Fibroblast of peridontal ligament (primary cell): Measurements from ENCODE around the gene DYSF.
A peak's percentile ranks its signal among the peaks of the same experiment; 100 is the strongest.

Source experiments
- DNase-seq: peaks from one replicate; pipeline ENCODE4 v3.0.0-alpha.2; 2010; ENCODE audit errors: extremely low read depth

DYSF gene

DNA sequence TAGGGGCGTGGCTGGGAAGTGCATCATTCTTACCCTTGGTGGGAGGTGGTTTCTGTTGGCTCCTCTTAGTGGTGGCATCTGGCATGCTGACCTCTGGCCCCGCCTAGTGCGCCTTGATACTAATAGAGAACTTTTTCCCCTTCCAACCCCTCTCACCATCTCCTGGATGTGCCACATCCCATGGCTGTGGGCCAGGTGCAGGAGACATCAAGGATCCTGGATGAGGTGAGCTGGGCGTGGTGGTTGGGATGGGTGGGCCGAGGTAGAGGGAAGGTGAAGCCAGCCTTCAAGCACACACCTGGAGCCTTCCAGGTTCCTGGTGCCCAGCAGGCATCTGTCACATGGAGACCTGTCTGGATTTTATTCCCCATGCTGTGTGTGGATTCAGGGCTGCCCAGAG is 149.2 kb downstream of the DYSF start:
- no peak for DNase-seq

DNA sequence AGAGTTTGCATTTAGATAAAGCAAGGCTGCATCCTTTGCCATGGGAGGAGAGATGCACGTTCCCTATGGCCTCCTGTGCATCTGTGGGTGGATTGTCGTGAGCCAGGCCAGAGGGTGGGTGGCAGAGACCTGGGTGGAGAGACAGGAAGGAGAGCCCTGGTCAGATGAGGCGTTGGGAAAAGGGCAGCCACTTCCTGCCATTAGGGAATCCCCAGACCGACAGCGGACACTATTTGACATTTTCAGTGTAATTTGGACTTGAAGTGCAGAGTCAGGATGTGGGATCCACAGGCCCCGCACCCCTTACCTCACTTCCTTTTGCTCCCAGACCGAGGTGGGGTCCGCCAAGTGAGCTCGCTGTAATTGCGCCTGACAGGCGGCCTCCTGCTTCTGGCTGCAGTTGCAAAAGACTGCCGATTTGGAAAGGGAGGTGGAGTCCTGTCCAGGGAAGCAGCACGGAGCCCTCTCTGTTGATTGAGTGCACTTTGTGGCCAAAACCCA is 150.0 kb downstream of the DYSF start:
- no peak for DNase-seq

DNA sequence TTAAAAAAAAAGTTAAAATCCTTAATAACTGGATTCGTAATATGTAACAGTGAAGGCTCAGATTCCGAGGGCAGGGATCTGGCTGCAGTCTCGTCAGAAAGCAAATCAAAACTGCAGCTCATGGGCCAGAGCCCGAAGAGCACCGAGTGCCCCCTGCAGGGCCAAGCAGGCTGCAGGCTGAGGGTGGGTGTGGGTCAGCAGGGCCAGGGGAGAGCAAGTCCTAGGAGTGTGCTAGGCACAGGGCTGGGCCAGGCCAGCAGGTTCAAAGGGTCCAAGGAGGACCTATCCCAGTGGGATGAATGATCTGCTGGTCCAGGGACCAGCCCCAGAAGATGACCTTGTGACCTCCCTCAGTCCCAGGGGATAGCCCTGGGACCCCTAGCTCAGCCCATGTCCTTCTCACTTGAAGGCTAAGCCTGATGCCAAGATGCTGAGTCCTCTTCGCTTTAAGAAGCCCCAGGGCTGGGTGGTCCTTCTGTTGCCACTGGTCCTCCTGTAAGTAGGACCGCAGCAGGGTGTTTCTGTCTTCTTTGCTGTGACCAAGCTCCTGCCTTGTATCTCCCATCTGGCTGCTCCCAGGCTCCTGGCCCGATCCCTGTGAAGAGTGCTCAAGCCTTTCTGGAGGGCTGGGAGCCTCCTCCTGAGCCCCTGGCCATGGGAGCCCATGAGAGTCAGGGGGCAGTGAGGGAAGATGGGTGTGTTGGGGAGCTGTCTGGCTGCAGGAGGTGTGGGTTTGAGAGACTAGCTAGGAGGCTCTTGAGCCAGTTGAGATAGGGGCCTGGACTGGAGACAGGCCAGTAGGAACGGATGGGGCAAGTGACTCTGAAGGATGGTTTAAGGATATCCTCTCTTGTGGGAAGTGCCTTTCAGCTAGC is 150.7 kb downstream of the DYSF start:
- DNase-seq = no peak

DNA sequence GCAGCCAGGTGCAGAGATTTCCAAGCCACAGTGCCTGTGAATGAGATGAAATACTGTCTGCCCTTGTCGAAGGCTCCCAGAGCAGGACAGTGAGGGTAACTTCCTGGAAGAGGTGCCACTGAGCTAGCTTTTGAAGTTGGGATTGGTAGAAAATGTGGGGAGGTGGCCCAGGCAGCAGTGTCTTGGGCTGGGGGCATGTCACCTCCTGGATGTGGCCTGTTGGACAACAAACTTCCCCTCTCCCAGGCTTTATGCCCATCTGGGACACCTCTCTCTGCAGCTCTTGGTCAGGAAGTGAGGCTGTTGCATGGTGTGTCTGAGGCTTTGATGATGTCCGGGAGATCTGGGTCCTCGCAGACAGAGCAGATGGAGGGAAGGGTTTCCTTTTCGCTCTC is 151.4 kb downstream of the DYSF start:
- no peak for DNase-seq

DNA sequence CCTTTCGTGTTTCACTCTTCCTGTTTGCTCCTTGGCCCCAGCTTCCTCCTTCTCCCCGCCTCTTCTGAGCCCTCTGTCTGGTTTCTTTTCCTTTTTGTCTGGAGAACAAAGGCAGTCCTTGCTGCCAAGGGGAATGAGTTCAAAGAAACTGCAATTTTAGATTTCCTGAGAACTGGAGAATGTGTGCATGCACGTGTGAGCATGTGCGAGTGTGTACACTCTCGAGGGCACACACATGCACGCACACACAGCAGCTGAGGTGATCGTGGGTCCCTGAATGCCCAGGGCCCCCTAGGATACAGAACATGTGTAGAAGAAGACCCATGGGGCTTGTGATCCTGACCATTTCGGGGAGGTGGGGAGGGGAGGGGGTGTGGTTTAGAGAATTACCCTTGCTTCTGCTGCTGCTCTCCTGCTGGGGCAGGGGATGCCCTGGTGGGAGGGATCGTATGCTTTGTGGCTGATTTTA is 151.8 kb downstream of the DYSF start:
- no peak for DNase-seq

DNA sequence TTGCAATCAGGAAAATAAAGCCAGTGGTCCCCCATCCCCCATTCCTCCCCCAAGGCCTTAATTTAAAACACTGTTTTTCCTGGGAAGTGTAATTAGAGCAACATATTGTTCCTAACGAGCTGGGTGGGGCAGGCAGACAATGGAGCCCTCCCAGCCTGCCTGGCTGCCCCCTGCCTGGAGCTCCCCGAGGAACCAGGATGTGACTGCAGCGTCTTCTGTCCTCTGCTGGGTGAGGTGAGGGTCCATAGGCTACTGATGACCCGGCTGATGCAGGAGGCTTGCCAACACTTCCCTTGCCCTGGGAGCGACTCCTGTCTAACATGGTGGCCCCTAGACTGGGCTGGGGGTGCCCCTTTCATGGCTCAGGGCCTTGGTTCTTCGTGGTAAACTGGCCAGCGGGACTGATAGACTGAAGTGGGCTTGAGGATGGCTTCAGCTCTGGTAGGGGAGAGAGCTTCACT is 152.4 kb downstream of the DYSF start:
- no peak for DNase-seq

DNA sequence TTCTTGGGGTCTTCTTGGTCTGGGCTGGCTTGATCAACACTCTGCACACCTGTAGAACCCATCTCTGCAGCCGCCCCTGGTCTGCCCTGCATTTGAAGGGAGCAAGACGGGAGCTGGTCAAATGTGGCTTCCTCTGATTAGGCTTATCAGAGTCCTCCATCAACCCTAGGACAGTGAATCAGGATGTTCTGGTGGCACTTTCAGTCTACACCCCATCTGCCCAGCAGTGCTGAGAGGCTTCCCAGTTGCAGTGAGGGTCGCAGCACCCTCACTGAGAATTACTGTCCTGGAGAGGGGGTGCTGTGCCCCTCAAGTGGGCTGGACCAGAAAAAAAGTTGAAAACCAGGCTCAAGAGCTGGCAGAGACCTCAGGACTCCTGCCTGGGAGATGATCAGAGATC is 152.9 kb downstream of the DYSF start:
- no peak for DNase-seq

DNA sequence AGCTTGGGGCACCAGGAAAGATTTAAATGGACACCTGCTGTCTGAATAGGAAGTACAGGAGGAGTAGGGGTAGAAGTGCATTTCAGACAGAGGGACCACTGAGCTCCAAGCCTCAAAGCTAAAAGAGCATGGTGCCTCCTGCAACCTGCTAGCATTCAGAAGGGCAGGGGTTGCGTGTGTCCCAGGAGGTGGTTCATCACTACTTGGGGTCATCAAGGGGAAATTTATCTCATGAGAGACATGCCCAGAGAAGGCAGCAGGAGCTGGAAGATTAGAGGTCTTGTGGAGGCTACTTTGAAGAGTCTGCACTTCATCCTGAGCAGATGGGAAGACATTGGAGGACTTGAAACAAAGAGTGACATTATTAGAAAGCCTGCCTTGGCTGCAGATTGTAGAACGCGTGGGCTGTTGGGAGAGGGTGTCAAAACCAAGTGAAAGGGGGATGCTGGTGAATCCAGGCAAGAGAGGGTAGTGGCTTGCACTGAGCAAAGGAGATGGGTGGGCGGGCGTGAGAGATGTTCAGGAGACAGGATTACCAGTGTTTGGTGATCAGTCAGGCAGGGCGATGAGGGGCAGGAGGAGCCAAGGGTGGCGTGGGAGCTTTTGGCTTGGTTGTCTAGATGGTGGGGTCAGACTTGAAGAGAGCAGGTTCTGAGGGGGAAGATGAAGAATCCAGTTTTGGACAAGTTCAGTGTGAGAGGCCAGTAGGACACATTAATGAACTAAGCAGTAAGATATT is 154.0 kb downstream of the DYSF start:
- no peak for DNase-seq

DNA sequence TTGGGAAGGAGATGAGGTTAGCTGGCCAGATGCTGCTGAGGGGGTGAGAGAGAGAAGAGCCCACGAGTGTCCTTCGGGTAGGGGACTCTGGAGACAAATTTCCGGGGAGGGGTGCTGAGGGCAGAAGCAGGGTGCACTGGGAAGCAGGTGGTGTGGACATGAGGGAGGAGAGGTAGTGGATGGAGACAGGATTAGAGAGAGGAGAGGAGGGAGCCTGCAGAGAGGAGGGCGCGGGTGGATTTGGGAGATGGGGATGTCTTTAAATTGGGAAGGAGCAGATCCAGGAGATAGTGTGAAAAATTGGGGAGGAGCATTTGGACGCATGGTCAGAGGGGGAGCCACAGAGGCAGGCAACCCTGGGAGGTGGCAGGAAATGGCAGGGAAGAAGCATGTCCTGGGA is 154.7 kb downstream of the DYSF start:
- no peak for DNase-seq

DNA sequence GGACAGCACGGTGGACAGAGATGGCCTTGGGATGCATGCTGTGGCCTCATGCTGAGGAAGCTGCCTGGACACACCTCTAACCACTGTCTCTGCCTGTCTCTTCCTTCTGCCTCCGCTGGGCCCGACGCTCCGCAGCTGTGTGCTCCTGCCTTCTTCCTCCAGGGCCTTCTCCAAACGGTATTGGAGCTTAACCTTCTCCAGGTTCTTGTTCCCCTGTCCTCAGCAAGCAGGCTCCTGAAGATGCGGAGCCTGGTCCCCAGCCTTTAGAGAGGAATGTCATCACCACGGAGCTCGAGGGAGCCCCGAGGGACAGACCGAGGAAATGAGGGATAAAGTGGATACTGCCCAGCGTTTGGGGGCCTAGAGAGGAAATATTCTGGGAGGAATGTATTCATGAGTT is 155.1 kb downstream of the DYSF start:
- no peak for DNase-seq

DNA sequence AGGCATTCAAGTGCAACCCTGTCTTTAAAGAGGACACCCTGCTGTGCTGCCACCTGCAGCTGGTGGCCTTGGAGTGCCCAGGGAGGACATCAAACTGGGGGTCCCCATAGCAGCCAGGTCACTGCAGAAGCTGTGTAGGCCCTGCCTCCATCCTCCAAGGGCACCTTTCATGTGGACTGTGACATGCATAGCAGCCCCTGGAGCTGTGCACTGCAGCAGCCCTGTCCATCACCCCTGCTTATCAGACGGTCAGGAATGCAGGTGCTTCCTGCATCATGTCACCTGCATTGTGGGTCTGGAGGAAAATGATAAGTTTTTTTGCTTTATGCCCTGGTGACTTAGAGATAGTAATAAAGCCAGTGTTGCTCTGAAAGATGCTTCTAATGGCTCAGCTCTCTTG is 155.7 kb downstream of the DYSF start:
- no peak for DNase-seq

DNA sequence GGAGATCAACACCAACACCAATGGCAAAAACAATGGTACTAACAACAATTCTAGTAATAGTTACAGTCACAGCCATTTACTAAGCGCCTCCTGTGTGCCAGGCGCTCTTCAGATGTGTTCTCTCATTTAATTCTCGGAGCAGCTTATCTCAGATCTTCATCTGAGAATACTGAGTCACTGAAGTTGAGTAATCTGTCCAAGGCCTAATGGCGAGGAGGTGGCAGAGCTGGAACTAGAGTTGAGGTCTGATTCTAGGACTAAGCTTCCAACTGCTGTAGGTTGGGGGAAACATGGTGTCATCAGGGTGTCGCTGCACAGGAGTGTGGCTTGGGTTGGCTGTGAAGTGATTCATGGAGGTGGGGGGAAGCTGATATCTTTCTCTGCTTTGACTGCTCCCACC is 156.1 kb downstream of the DYSF start:
- DNase-seq = no peak

DNA sequence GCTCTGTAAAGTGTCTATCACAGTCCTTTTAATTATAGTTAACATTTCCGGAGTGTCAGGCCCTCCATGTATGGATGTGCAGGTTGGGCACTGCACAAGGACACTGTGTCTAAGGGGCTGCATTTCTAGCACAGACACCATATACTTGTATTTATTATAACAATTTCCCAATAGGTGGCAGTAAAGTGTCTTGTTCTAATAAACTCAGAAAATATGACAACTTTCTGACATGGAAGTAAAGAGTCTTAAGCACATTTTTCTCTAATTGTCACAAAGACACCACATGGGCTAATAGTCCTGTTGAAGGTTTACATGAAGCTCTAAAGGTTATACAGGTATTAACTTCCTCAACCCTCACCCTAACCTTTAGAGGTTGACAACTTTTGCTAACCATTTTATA is 156.6 kb downstream of the DYSF start:
- DNase-seq = peak; percentile 67

DNA sequence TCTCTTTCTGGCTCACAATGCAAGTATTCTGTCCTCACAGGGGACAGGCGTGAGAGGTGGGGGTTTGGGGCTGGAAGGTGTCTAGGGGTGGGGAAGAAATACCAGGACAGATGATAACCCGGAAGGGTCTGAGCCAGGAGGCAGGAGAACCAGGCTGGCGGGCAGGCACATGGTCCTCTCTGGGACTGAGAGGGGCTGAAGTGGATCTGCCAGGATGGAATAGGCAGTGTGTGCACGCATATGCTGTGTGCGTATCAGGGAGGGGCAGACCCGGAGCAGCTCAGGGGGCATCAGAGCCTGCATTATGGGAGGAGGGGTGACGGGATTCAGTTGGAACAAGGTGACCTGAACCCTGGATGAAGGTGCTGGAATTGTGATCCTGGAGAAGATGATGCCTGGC is 157.3 kb downstream of the DYSF start:
- DNase-seq = no peak

DNA sequence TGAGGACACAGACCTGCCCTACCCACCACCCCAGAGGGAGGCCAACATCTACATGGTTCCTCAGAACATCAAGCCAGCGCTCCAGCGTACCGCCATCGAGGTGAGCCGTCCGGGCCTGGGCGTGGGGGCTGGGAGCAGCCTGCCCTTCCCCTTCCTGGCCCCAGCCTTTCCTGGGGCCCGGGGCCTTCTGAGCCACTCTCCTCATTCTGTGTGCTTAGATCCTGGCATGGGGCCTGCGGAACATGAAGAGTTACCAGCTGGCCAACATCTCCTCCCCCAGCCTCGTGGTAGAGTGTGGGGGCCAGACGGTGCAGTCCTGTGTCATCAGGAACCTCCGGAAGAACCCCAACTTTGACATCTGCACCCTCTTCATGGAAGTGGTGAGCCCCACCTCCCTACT is 157.9 kb downstream of the DYSF start:
- no peak for DNase-seq

DNA sequence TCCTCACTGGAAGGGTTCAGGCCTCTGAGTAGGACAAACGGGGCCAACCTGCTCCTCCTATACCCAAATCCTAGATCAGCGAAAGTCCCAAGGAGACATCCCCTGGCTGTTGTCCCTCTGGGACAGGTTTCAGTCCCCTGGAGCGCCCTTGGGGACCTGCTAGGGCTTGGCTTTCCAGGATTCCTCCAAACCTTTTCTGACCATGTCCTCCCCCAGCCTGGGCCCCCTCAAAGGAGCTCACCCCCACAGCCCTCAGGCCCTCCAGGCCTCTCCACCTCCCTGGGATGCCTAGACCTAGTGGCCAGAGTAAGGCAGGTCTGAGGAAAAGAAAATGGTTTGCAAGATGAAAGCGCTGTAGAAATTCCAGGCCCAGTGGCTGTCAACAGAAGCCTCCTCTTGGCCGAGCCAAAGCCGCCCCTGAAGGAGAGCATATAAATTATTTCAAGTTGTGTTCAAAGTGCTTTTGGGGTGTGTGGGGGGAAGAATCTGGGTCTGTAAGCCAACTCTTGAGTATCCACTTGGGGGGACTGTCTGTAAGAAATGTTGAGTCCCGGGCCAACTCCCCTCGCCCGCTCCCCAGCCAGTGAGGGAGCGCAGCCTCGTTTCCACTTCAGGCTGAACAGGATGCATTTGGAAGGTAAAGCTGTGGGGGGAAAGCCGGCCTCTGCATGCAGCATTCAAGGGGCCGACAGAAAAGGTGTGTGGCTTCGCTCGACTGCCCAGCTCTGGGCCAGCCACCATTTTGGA is 158.6 kb downstream of the DYSF start:
- DNase-seq = no peak

DNA sequence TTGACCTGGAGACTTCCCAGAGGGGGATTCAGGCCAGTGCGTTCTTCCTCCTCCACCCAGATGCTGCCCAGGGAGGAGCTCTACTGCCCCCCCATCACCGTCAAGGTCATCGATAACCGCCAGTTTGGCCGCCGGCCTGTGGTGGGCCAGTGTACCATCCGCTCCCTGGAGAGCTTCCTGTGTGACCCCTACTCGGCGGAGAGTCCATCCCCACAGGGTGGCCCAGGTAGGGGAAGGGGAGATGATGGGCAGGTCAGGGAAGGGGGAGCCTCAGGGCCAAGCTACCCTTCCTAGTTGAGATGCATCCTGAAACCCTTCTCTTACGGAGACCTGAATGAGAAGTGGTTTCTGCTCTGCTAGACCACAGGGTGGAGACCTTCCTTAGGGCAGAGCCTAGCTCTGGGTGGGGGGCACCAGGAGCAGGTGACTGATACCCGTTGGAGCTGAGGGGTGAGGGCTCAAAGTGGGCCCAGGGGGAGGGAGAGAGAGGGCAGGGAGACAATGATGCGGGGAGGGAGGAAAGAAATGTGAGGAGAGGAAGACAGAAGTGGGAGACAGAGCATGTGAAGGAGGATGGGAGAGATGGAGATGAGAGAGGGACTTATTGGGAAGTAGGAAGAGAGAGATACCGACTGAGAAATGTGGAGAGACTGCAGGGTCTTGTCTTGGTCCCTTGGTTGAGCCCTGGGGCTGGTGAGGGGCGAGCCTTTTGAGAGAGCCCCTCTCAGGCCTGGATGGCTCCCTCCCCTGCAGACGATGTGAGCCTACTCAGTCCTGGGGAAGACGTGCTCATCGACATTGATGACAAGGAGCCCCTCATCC is 159.4 kb downstream of the DYSF start:
- no peak for DNase-seq

DNA sequence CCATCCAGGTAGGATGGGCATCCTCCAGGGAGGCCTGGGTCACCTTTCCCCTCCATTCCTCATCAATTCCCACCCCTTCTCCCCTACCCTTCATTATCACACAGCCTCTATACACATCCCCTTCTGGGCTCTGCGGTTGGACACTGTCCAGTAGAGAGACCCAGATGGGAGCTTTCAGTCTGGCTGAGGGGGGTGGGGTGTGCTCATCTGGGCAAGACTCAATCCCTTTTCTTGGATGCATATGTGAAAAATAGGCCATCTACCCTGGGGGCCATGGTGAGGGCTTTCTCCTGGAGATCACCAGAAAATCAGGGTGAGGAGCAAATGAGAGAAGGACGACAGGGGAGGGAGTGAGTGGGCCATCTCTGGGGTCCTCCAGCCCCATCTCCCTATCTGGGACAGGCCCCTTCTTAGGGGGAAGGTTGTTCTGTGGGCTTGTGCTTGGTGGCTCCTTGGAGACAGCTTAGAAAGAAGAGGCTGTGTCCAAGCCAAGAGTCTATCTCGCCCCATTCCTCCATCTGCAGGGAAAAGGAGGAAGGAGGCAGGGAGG is 160.1 kb downstream of the DYSF start:
- DNase-seq = no peak

DNA sequence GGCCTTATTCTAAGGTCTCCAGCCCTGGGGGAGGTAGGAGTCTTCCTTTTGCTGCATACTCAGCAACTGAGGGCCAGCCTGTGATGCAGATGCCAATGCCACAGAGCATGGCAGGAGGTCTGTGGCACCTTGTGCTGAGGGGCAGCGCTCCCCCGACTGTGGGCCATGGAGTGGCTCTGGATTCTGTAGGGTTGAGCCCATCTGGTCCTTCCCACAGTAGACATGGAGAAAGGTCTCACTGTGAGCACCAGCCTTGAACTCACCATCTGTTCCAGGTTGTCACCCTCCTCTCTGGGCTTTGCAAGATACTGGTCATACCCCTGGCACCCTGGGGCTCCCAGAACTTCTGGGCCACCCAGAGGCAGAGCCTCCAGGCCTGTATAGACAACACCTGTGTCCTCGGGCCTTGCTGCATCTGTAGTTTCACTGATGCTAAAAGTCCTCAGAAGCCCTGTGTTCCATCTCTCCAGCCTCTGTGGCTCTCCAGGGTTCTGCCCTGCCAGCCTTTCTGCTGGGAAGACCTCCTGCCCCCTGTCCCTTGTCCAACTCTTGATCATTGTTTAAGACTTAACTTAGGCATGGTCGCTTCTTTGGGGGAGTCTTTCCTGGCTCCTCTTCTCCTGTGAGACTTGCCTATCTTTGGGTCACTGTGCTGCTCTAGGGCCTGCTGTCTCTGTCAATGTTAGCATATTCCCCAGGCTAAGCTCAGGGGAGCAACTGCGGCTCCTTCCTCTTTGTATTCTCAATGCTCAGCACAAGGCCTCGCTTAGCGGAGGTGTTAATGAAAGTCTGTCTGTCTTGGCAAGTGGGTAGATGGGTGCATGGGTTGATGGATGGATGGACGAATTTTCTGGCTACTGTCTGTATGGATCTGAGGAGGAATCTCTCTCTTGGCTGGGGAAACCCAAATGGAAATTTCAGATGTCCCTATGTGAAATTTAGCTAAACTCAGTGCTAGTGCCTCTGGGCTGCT is 160.9 kb downstream of the DYSF start:
- DNase-seq = no peak
